GM23248 (cell line): Measurements from ENCODE around the gene TSPAN5. TPM values are rescaled to one million over a fixed set of nuclear protein-coding genes. Genes with fewer than 3 reads are reported as not detected.

Experiments
- DNase-seq: peaks from one replicate; pipeline ENCODE4 v3.0.0-alpha.2; 2015
- H2AFZ ChIP-seq: fragments of 200-600 bp; sonication (generic); 2 replicates; pipeline ENCODE4 v1.6.1; 2016; ENCODE audit warnings: antibody characterized with exemption
- H3F3A ChIP-seq: fragments of 200-600 bp; sonication (generic); 2 replicates; pipeline ENCODE4 v1.6.1; 2016; ENCODE audit warnings: mild to moderate bottlenecking, antibody characterized with exemption, mixed run types; ENCODE audit not compliant: insufficient read depth
- H3K27ac ChIP-seq: fragments of 200-600 bp; sonication (generic); 2 replicates; pipeline ENCODE4 v1.5.1; 2016; ENCODE audit warnings: mild to moderate bottlenecking
- H3K27me3 ChIP-seq: fragments of 200-600 bp; sonication (generic); replicated peaks from 2 replicates; pipeline ENCODE4 v1.6.1; 2016; ENCODE audit warnings: mild to moderate bottlenecking; ENCODE audit not compliant: insufficient read depth
- H3K36me3 ChIP-seq: fragments of 200-600 bp; sonication (generic); 2 replicates; pipeline ENCODE4 v1.6.1; 2016; ENCODE audit warnings: low read depth, mild to moderate bottlenecking
- H3K4me1 ChIP-seq: fragments of 200-600 bp; sonication (generic); 2 replicates; pipeline ENCODE4 v1.6.1; 2016; ENCODE audit warnings: mild to moderate bottlenecking; ENCODE audit not compliant: insufficient read depth
- H3K4me2 ChIP-seq: fragments of 200-600 bp; sonication (generic); one replicate; pipeline ENCODE4 v1.6.1; 2016; ENCODE audit warnings: mild to moderate bottlenecking; ENCODE audit not compliant: unreplicated experiment
- H3K4me3 ChIP-seq: fragments of 200-600 bp; sonication (generic); 2 replicates; pipeline ENCODE4 v1.5.1; 2016; ENCODE audit warnings: mild to moderate bottlenecking
- H3K79me2 ChIP-seq: fragments of 200-600 bp; sonication (generic); 2 replicates; pipeline ENCODE4 v1.6.1; 2016; ENCODE audit warnings: mild to moderate bottlenecking; ENCODE audit not compliant: insufficient read depth
- H3K9ac ChIP-seq: fragments of 200-600 bp; sonication (generic); 2 replicates; pipeline ENCODE4 v1.6.1; 2016; ENCODE audit warnings: mild to moderate bottlenecking
- H3K9me2 ChIP-seq: fragments of 200-600 bp; sonication (generic); 2 replicates; pipeline ENCODE4 v1.6.1; 2016; ENCODE audit warnings: mixed run types, mild to moderate bottlenecking, moderate library complexity; ENCODE audit not compliant: insufficient read depth
- H3K9me3 ChIP-seq: fragments of 200-600 bp; sonication (generic); one replicate; pipeline ENCODE4 v1.6.1; 2017; ENCODE audit warnings: low read depth
- H4K20me1 ChIP-seq: fragments of 200-600 bp; sonication (generic); 2 replicates; pipeline ENCODE4 v1.6.0; 2016; ENCODE audit not compliant: insufficient read depth
- EZH2 ChIP-seq: fragments of 200-600 bp; sonication (generic); IDR thresholded peaks from 2 replicates; pipeline ENCODE4 v1.6.1; 2018; ENCODE audit warnings: antibody characterized with exemption, mild to moderate bottlenecking; ENCODE audit not compliant: insufficient read depth, poor library complexity, severe bottlenecking
- EZH2phosphoT487 ChIP-seq: fragments of 200-600 bp; sonication (generic); IDR thresholded peaks from 2 replicates; pipeline ENCODE4 v1.6.1; 2018; ENCODE audit warnings: antibody characterized with exemption, moderate library complexity, mild to moderate bottlenecking, low read depth; ENCODE audit not compliant: insufficient read depth
- WGBS, 2 experiments: methylation state at CpG; one replicate each; pipeline ENCODE4 v1.1.6; 2015 to 2017; ENCODE audit warnings: low lambda C conversion rate in 2 of 2, low coverage in 1 of 2; ENCODE audit errors: missing lambda C conversion rate in 2 of 2; 5-methylcytosine and 5-hydroxymethylcytosine counted together
- in situ Hi-C: fragments of 300-500 bp; cut with MboI; formaldehyde crosslinking; loops from 2 replicates; pipeline ENCODE4 v1.15.0; 2020
- polyA plus RNA-seq: library from polyadenylated mRNA; unstranded; fragments of >200 nt; fragmentation: Nextera tagmentation; extraction: Ambion mirVana; gene quantifications from 2 replicates; pipeline ENCODE4 v1.2.1, GENCODE V29; 2016
- total RNA-seq: library from RNA; depleted of rRNA; stranded (reverse); fragments of >200 nt; shearing (Covaris generic); gene quantifications from 2 replicates; pipeline ENCODE4 v1.2.3, GENCODE V29; 2014

Gene TSPAN5
- total and polyA plus RNA-seq, 2 experiments from 2014 or later, result 61.9 to 76.6 TPM

DNA sequence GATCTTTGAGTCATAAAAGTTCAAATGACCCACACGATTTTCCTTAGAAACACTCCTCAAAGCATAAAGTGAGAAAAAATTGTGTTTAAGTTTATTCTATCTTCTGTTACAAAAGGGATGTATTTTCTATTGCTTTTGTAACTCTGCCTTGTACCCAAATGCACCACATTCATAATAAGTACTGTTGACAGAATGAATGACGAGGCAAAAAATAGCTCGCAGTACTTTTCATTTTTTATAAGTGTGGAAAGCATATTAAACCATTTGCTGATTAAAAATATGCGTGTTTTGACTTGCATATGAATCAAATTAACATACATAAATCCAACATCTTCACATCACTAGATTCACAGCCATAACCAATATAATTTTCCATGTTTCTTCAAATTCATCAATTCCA, 11.2 kb upstream of the TSPAN5 start:
- H3K4me3 ChIP-seq, result no peak overlapping the region
- H3K79me2 ChIP-seq, result no peaks in the 10 kb centered on the region
- H3K27ac ChIP-seq, result no peak overlapping the region
- TF ChIP-seq EZH2phosphoT487 (no peak), EZH2 (no peak)
- in situ Hi-C loops, result loop anchor here (25.0 kb wide), 1 partner anchor 207 kb away; no protein-coding TSS in a partner anchor
- no peak for DNase-seq
- H3K9me2 ChIP-seq, result no peaks in the 10 kb centered on the region
- H3K9ac ChIP-seq, result no peak overlapping the region
- no peak overlapping the region for H3K4me2 ChIP-seq
- no peak overlapping the region for H2AFZ ChIP-seq
- no peaks in the 10 kb centered on the region for H3K4me1 ChIP-seq
- no peaks in the 10 kb centered on the region for H3K9me3 ChIP-seq
- H4K20me1 ChIP-seq, result no peaks in the 10 kb centered on the region
- H3K36me3 ChIP-seq, result no peaks in the 10 kb centered on the region
- no peaks in the 10 kb centered on the region for H3F3A ChIP-seq
- WGBS, 2 experiments, result 39 to 40% methylated on average over 4 of the region's 4 CpGs
- H3K27me3 ChIP-seq, result no peaks in the 10 kb centered on the region

DNA sequence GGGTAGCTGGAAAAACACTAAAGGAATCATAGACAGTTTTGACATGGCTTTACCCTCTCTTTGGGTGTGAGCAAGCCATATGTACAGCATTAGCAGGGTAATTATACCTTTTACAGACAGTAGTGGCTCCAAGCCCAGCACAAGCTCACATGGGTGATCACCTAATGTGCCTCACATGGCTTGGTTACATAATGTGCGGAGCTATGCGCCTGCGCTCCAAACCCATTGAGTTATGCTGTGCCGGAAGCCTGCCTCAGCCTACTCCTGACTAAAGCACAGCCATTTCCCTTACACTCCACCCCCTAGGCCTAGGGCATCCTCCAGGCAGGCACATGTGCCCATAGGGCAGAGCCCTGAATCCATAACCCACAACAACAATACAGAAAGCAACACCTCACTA, 6.5 kb upstream of the TSPAN5 start:
- Histone ChIP-seq H4K20me1 (no peaks in the 10 kb centered on the region), H3K4me2 (no peak overlapping the region), H2AFZ (no peak overlapping the region), H3F3A (peaks cover 1% of the 10 kb centered on the region; the same call in 1 of the 2 replicates), H3K4me3 (no peak overlapping the region), H3K9me2 (no peaks in the 10 kb centered on the region), H3K27me3 (no peaks in the 10 kb centered on the region), H3K9ac (no peak overlapping the region), H3K79me2 (no peaks in the 10 kb centered on the region; the same call in 1 of the 2 replicates), H3K27ac (no peak overlapping the region), H3K36me3 (no peaks in the 10 kb centered on the region), H3K4me1 (peaks cover 9% of the 10 kb centered on the region), H3K9me3 (no peaks in the 10 kb centered on the region)
- no peak for TF ChIP-seq EZH2
- TF ChIP-seq EZH2phosphoT487, result no peak
- WGBS, 2 experiments, result 100% methylated on average over 4 of the region's 4 CpGs
- in situ Hi-C loops, result loop anchor here (25.0 kb wide), 1 partner anchor 203 kb away; no protein-coding TSS in a partner anchor
- DNase-seq, result no peak

DNA sequence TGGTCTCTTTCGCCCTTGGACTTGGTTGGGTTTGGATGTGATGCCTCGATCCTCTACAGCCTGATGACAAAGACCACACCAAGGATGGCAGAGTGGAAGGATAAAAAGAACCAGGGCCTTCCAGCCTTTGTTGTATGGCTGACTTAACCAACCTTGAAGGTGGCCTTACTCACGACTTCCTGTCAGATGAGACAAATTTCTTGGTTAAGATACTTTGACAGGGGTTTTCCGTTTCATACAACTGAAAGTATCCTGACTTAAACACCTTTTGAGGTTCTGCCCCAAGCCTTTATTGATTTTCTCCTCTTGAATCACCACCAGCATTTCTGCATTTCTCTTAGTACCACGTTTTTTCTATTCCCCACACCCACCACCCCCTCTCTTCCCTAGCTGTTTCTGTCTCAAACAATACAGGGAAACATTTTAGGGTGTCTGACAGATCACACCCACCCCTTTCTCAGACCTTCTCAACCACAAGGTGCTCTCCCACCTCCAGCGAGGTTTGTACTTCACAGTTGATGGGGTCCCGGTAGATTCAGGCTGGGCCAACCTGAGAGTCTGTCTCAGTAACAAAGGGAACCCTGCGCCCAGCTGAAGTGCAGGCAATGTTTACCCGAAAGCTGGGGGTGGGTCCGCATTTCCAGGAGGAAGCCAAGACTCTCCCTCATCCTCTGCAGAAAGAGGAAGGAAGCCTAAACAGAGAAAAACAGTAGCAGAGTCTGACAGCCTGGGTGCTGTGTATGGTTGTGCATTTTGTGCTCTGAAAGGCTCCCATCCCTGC, 5.0 kb upstream of the TSPAN5 start:
- Histone ChIP-seq H3K9me3 (no peaks in the 10 kb centered on the region), H3K27ac (no peak overlapping the region), H3K27me3 (no peaks in the 10 kb centered on the region), H3K4me1 (peaks cover 16% of the 10 kb centered on the region), H4K20me1 (no peaks in the 10 kb centered on the region), H2AFZ (no peak overlapping the region), H3K4me2 (no peak overlapping the region), H3K79me2 (no peaks in the 10 kb centered on the region; the same call in 1 of the 2 replicates), H3K9ac (no peak overlapping the region), H3K36me3 (no peaks in the 10 kb centered on the region), H3F3A (peaks cover 7% of the 10 kb centered on the region; the same call in 1 of the 2 replicates), H3K4me3 (no peak overlapping the region), H3K9me2 (no peaks in the 10 kb centered on the region)
- in situ Hi-C loops, result loop anchor here (25.0 kb wide), 1 partner anchor 201 kb away; no protein-coding TSS in a partner anchor
- DNase-seq, result no peak
- 88 to 91% methylated on average over 10 of the region's 10 CpGs for WGBS, 2 experiments
- TF ChIP-seq EZH2 (no peak), EZH2phosphoT487 (no peak)

DNA sequence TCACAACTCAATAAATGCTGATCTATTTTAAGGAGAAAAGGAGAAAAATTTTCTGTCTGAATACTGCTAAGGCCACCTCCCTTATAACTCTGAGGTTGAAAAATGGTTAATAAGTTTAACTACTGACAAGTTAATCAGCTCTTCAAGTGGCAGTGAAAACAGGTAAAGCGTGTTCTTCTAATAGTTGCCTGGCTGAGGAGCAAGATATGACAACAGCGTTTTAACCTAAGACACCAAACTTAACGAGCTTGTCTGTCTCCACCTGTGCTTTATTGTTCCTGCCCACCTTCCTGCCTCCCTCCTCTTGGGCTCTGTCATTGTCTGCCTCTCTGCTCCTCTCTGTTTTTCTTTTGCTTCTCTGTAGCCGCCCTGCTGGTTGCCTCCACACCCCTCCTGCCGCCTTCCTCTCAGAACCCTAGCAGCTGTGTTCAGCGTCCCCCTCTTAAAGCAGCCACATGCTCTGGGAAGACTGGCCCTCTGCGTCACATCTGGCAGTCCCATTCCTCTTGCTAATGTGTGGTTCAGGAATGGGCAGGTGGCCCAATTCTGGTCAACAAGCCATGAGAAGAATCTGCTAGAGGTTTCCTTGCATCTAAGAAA, 4.3 kb upstream of the TSPAN5 start:
- in situ Hi-C loops, result loop anchor here (25.0 kb wide), 1 partner anchor 200 kb away; no protein-coding TSS in a partner anchor
- H4K20me1 ChIP-seq, result no peaks in the 10 kb centered on the region
- H3K9ac ChIP-seq, result no peak overlapping the region
- no peak overlapping the region for H2AFZ ChIP-seq
- TF ChIP-seq EZH2, result no peak
- TF ChIP-seq EZH2phosphoT487, result no peak
- no peak overlapping the region for H3K27ac ChIP-seq
- H3K79me2 ChIP-seq, result peaks cover 6% of the 10 kb centered on the region
- peaks cover 16% of the 10 kb centered on the region for H3K4me1 ChIP-seq
- no peak overlapping the region for H3K4me3 ChIP-seq
- H3K4me2 ChIP-seq, result no peak overlapping the region
- no peaks in the 10 kb centered on the region for H3K27me3 ChIP-seq
- DNase-seq, result no peak
- WGBS, 2 experiments, result 94 to 96% methylated on average over 7 of the region's 7 CpGs
- H3K36me3 ChIP-seq, result no peaks in the 10 kb centered on the region
- no peaks in the 10 kb centered on the region for H3K9me2 ChIP-seq
- peaks cover 9% of the 10 kb centered on the region for H3F3A ChIP-seq
- no peaks in the 10 kb centered on the region for H3K9me3 ChIP-seq
